GM21447 (cell line): ENCODE data around the gene CDC42EP5.
"Not testable (repeated sequence)": the region's sequence is repeated elsewhere in the genome, so short reads cannot be mapped to it uniquely, and the experiment has no call there.

Experiments
- ATAC-seq: cut with Tn5 transposase; IDR thresholded peaks from one replicate; pipeline ENCODE4 v1.9.1; 2021; ENCODE audit not compliant: unreplicated experiment

The CDC42EP5 gene

GRCh38 chr19:54492568-54492967 lies 19.5 kb upstream of the CDC42EP5 start:
- no peak for ATAC-seq

- no peak for ATAC-seq
Observed at GRCh38 chr19:54489766-54490165, 16.7 kb upstream of the CDC42EP5 start.

- ATAC-seq, result no peak
Observed at GRCh38 chr19:54489341-54489740, 16.2 kb upstream of the CDC42EP5 start.

DNA sequence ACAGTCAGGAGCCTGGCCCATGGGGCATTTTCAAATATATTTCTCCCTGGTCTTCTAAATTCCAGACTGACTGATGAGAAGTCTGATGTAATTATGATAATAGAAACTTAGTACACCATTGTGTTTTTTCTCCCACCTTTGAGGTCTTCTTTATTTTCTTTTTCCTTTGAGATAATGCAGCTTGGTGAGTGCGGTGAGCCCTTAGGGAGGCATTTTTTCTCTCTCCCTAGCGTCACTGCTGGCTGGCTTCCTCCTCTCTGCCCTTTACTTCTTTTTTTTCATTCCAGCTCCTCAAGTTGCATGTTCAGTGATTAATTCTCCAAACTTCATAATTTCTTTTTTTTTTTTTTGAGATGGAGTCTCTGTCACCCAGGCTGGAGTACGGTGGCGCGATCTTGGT lies 12.8 kb upstream of the CDC42EP5 start:
- no peak for ATAC-seq

GRCh38 chr19:54484451-54484850 lies 11.4 kb upstream of the CDC42EP5 start:
- no peak for ATAC-seq

- no peak for ATAC-seq
Observed at GRCh38 chr19:54482889-54483288, 9.8 kb upstream of the CDC42EP5 start.

DNA sequence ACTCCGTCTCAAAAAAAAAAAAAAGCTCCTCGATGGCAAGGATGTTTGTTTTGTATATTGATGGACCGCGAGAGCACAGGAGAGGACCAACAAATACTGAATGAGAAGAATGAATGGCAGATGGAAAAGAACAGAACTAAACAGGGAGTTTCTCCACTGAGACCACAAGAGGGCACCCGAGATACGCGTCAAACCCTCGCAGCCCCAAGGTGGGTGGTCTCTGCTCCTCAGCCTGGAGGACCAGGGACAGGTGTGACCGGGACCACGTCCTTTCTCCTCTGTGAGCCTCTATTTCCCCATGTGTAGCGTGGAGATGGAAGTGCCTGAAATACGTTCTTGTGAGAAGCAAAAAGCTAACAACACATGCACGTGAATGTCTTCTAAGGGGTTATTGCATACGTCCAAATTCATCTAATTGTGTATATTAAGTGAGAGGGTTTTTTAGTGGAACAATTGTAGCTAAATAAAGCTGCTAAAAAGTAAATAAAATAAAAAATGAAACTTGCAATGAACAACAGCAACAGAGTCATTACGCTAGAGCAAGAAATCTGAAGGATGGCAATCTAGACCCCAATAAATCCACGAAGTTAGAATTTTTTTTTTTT lies 8.3 kb upstream of the CDC42EP5 start:
- ATAC-seq, result no peak

GRCh38 chr19:54480051-54480450 lies 7.0 kb upstream of the CDC42EP5 start:
- no peak for ATAC-seq

DNA sequence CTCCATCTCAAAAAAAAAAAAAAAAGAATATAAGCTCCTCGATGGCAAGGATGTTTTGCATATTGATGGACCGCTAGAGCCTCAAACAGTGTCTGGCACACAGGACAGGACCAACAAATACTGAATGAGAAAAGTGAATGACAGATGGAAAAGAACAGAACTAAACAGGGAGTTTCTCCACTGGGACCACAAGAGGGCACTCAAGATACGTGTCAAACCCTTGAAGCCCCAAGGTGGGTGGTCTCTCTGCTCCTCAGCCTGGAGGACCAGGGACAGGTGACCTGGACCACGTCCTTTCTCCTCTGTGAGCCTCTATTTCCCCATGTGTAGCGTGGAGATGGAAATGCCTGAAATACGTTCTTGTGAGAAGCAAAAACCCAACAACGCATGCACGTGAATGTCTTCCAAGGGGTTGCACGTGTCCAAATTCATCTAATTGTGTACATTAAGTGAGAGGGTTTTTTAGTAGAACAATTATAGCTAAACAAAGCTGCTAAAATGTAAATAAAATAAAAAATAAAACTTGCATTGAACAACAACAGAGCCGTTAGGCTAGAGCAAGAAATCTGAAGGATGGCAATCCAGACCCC lies 5.7 kb upstream of the CDC42EP5 start:
- ATAC-seq, result no peak

DNA sequence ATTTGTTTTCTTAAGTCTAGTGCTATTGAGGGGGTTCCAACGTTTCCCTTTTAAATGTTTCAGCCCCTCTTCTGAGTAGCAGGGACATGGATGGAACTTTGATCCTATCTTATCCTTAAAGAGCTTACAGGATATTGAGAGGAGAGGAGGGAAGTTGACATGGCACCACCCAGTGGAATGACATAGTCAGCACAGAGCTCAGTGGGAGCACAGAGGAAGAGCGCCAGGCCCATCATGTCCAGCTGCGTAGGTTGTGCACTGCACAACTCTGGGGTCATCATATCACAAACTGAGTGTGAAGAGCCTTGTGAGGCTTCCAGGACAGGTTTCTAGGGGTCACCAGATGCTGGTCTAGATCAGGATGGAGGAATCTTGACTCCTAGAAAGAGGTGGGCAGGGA lies 4.6 kb upstream of the CDC42EP5 start:
- ATAC-seq, result no peak

GRCh38 chr19:54475706-54476105 lies 2.6 kb upstream of the CDC42EP5 start:
- no peak for ATAC-seq

DNA sequence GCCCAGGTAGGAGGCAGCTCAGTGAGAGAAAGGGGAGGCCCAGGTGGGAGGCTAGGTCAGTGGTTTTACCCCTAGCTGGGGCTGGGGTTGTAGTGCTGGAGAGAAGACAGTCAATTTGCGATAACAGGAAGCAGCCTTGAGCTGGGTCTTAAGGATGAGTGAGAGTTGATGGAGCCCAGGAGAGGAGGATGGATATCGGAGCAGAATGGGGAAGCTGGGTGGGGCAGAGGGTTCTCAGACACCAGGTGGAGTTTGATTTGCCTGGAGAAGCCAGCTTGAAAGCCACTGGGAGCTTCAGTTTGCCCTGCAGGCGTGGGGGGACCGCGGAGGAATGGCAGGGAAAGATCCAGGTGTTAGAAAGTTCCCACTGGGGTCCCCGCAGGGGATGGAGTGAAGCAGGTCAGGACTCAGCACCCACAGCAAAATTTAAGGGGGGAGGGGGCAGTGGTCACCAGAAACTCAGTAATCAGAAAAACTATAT lies 836 bp upstream of the CDC42EP5 start:
- ATAC-seq, result no peak

- ATAC-seq, result no peak
Observed at GRCh38 chr19:54470991-54471782, 1.9 kb downstream of the CDC42EP5 start.

GRCh38 chr19:54470276-54470887 lies 2.7 kb downstream of the CDC42EP5 start:
- no peak for ATAC-seq

- ATAC-seq, result no peak
Observed at GRCh38 chr19:54469496-54469934, 3.6 kb downstream of the CDC42EP5 start.

- ATAC-seq, result not testable (repeated sequence)
Observed at GRCh38 chr19:54466110-54466480, 7.0 kb downstream of the CDC42EP5 start.

- no peak for ATAC-seq
Observed at GRCh38 chr19:54465426-54466109, 7.5 kb downstream of the CDC42EP5 start.

- ATAC-seq, result peak; percentile 44
Observed at GRCh38 chr19:54464630-54465425, 8.3 kb downstream of the CDC42EP5 start.

GRCh38 chr19:54464044-54464629 lies 9.0 kb downstream of the CDC42EP5 start:
- ATAC-seq, result peak; percentile 47

DNA sequence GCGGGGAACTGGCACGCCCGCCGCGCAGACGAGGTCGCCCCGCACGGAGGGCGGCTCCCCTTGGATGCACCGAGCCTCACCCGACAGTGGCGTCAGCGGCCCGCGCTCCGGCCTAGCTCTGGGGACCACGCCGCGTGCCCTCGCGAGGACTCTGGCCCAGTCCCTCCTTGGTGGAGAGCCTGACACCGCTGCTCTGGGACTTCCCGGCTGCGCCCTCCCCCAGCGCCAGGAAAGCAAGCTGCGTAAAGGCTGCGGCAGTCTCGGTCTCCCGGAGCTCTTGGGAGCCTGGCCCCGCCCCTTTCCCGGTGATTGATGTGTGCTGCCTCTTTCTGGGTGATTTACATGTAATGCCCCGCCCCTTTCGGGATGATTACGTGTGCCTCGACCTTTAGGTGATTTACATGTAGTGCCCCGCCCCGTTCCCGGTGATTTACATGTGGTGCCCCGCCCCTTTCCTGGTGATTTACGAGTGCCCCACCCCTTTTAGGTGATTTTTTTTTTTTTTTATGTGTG lies 9.5 kb downstream of the CDC42EP5 start, which contains the start of gene LENG9:
TSS of gene LENG9 (minus strand) at position 248 of the 513 bp plus-strand sequence. CDS start 252 bp downstream, outside the sequence.
- peak; percentile 54 for ATAC-seq
